ENCODE data around the gene PRLR. TPM values are rescaled to one million over a fixed set of nuclear protein-coding genes. Genes with fewer than 3 reads are reported as not detected.

Gene PRLR
- polyA plus RNA-seq, 1 donor from 2014 or later = 0.50 TPM

GRCh38 chr5:35269006-35269405, 38.7 kb upstream of the PRLR start:
- Histone ChIP-seq H3K9ac (ENCODE audit: low read length) (no peak overlapping the region), H3K4me3 (ENCODE audit: low read length) (no peak overlapping the region), H3K36me3 (ENCODE audit: insufficient read depth, low read length) (no peaks in the 10 kb centered on the region), H2AFZ (ENCODE audit: low read depth, low read length) (no peak overlapping the region), H3K79me2 (replicated peaks; ENCODE audit: insufficient read depth, low read length) (no peaks in the 10 kb centered on the region), H3F3A (ENCODE audit: insufficient read depth, low read length, poor library complexity, severe bottlenecking) (no peaks in the 10 kb centered on the region), H3K9me3 (ENCODE audit: low read length) (no peaks in the 10 kb centered on the region), H3K4me2 (ENCODE audit: low read length) (no peak overlapping the region), H3K27ac (ENCODE audit: low read length) (no peak overlapping the region), H4K20me1 (ENCODE audit: insufficient read depth) (no peaks in the 10 kb centered on the region), H3K27me3 (ENCODE audit: insufficient read depth, low read depth, low read length) (no peaks in the 10 kb centered on the region), H3K9me2 (ENCODE audit: insufficient read depth, low read length) (no peaks in the 10 kb centered on the region)
- TF ChIP-seq EP300 (conservative IDR thresholded peaks at IDR 0.05; ENCODE audit: poor library complexity, severe bottlenecking) (no peak), TAF1 (IDR thresholded peaks at IDR 0.05; ENCODE audit: low read depth) (no peak), EZH2 (IDR thresholded peaks at IDR 0.05; ENCODE audit: borderline replicate concordance, insufficient read depth, low read length, poor library complexity, severe bottlenecking) (no peak), REST (IDR thresholded peaks at IDR 0.05; ENCODE audit: borderline replicate concordance) (no peak), MXI1 (conservative IDR thresholded peaks at IDR 0.05; ENCODE audit: poor library complexity, severe bottlenecking) (no peak), SMC3 (conservative IDR thresholded peaks at IDR 0.05; ENCODE audit: poor library complexity) (no peak), RAD21 (conservative IDR thresholded peaks at IDR 0.05) (no peak), POLR2AphosphoS5 (IDR thresholded peaks at IDR 0.05) (no peak)
- TF ChIP-seq, protein P1, sequence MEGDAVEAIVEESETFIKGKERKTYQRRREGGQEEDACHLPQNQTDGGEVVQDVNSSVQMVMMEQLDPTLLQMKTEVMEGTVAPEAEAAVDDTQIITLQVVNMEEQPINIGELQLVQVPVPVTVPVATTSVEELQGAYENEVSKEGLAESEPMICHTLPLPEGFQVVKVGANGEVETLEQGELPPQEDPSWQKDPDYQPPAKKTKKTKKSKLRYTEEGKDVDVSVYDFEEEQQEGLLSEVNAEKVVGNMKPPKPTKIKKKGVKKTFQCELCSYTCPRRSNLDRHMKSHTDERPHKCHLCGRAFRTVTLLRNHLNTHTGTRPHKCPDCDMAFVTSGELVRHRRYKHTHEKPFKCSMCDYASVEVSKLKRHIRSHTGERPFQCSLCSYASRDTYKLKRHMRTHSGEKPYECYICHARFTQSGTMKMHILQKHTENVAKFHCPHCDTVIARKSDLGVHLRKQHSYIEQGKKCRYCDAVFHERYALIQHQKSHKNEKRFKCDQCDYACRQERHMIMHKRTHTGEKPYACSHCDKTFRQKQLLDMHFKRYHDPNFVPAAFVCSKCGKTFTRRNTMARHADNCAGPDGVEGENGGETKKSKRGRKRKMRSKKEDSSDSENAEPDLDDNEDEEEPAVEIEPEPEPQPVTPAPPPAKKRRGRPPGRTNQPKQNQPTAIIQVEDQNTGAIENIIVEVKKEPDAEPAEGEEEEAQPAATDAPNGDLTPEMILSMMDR (IDR thresholded peaks at IDR 0.05; ENCODE audit: poor library complexity, severe bottlenecking) = no peak

DNA sequence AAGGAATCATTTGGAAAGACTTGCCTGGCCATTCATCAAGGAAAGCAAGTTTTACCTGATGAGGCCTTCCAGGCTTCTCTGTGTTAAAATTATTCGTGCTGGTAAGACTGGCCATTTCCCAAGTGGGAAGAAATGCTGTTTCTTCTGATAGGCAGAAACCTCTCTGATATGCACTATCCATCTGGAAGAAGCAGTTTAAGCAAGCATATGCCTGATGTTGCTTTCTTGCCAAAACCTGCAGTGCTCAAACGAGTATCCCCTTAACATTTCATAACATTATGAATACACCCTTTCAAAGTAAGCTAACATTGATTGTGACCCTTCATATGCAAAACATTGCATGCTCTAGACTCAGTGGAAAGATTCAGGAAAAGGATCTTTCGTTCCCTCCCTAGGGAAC, 36.0 kb upstream of the PRLR start:
- Histone ChIP-seq H3K9me3 (ENCODE audit: low read length) (no peaks in the 10 kb centered on the region), H3K36me3 (ENCODE audit: insufficient read depth, low read length) (no peaks in the 10 kb centered on the region), H3K79me2 (replicated peaks; ENCODE audit: insufficient read depth, low read length) (no peaks in the 10 kb centered on the region), H3K4me3 (ENCODE audit: low read length) (no peak overlapping the region), H2AFZ (ENCODE audit: low read depth, low read length) (no peak overlapping the region), H3K9ac (ENCODE audit: low read length) (no peak overlapping the region), H3K27me3 (ENCODE audit: insufficient read depth, low read depth, low read length) (no peaks in the 10 kb centered on the region), H3K4me2 (ENCODE audit: low read length) (no peak overlapping the region), H4K20me1 (ENCODE audit: insufficient read depth) (no peaks in the 10 kb centered on the region), H3K9me2 (ENCODE audit: insufficient read depth, low read length) (no peaks in the 10 kb centered on the region), H3K27ac (ENCODE audit: low read length) (no peak overlapping the region), H3F3A (ENCODE audit: insufficient read depth, low read length, poor library complexity, severe bottlenecking) (no peaks in the 10 kb centered on the region)
- TF ChIP-seq EP300 (conservative IDR thresholded peaks at IDR 0.05; ENCODE audit: poor library complexity, severe bottlenecking) = no peak
- TF ChIP-seq EZH2 (IDR thresholded peaks at IDR 0.05; ENCODE audit: borderline replicate concordance, insufficient read depth, low read length, poor library complexity, severe bottlenecking) = no peak
- no peak for TF ChIP-seq TAF1 (IDR thresholded peaks at IDR 0.05; ENCODE audit: low read depth)
- no peak for TF ChIP-seq REST (IDR thresholded peaks at IDR 0.05; ENCODE audit: borderline replicate concordance)
- TF ChIP-seq MXI1 (conservative IDR thresholded peaks at IDR 0.05; ENCODE audit: poor library complexity, severe bottlenecking) = no peak
- TF ChIP-seq POLR2AphosphoS5 (IDR thresholded peaks at IDR 0.05) = no peak
- TF ChIP-seq, protein P1 (IDR thresholded peaks at IDR 0.05; ENCODE audit: poor library complexity, severe bottlenecking) = no peak
- TF ChIP-seq RAD21 (conservative IDR thresholded peaks at IDR 0.05) = no peak
- no peak for TF ChIP-seq SMC3 (conservative IDR thresholded peaks at IDR 0.05; ENCODE audit: poor library complexity)

Measured in neural cell (in vitro differentiated cells).